Upper lobe of left lung (tissue), 4 donors: ENCODE measurements around the gene RNF130.

Experiments
- CTCF ChIP-seq, 6 experiments: fragments of 450-650 bp in 4 of 6; fragments of 200-600 bp in 2 of 6; sonication (generic) in 2 of 6; IDR thresholded peaks; one replicate each; pipeline ENCODE4 v1.5.1; 2016 to 2019; ENCODE audit warnings: antibody characterized with exemption in 6 of 6
- EP300 ChIP-seq, 4 donors: sonication (generic); formaldehyde crosslinking; IDR thresholded peaks; one replicate each; pipeline ENCODE4 v1.5.1; 2017; ENCODE audit warnings: antibody characterized with exemption in 4 of 4, control low read depth in 2 of 4
- POLR2A ChIP-seq, 4 donors: fragments of 450-650 bp; IDR thresholded peaks; one replicate each; pipeline ENCODE4 v1.5.1; 2016 to 2017; ENCODE audit warnings: antibody characterized with exemption in 4 of 4, mild to moderate bottlenecking in 2 of 4
- POLR2AphosphoS5 ChIP-seq, 2 donors: sonication (generic); formaldehyde crosslinking; IDR thresholded peaks; one replicate each; pipeline ENCODE4 v1.5.1; 2017; ENCODE audit warnings: antibody characterized with exemption in 2 of 2

GRCh38 chr5:180074462-180074861 lies 2.9 kb upstream of the RNF130 start:
- TF ChIP-seq POLR2AphosphoS5 (IDR thresholded peaks at IDR 0.05) (no peak), CTCF (IDR thresholded peaks at IDR 0.05) (no peak), POLR2A (IDR thresholded peaks at IDR 0.05) (no peak), EP300 (IDR thresholded peaks at IDR 0.05) (no peak)
